AG04450 (cell line): ENCODE results near the gene RASL10B. TPM values are rescaled to one million over a fixed set of nuclear protein-coding genes. Genes with fewer than 3 reads are reported as not detected.

Source experiments
- CTCF ChIA-PET: fragments of 300-600, 350-600 bp; formaldehyde crosslinking; extraction: SDS; loops from one replicate; lab custom pipeline; 2022; ENCODE audit warnings: antibody characterized with exemption, inconsistent platforms; lab: Charles Lee
- POLR2A ChIA-PET: fragments of 350-600 bp; formaldehyde crosslinking; extraction: SDS; loops from one replicate; lab custom pipeline; 2021; ENCODE audit warnings: antibody characterized with exemption, inconsistent platforms; lab: Yijun Ruan, JAX
- DNase-seq: peaks from one replicate; pipeline ENCODE4 v3.0.0-alpha.2; 2011; ENCODE audit warnings: low read depth, low spot score
- H3K27ac ChIP-seq: one replicate; pipeline ENCODE4 v1.5.1; 2012; ENCODE audit warnings: low read depth, low read length, control low read depth
- H3K27me3 ChIP-seq: one replicate; pipeline ENCODE4 v1.6.0; 2012; ENCODE audit warnings: low read length; ENCODE audit not compliant: control insufficient read depth, insufficient read depth
- H3K4me3 ChIP-seq: 2 replicates; pipeline ENCODE4 v1.5.1; 2011; ENCODE audit warnings: mild to moderate bottlenecking, low read depth, low read length, control low read depth
- H3K9me3 ChIP-seq: 2 replicates; pipeline ENCODE4 v1.5.1; 2012; ENCODE audit warnings: low read length; ENCODE audit not compliant: control insufficient read depth, insufficient read depth
- CTCF ChIP-seq: IDR thresholded peaks from 2 replicates; pipeline ENCODE4 v1.5.1; 2011; ENCODE audit warnings: low read depth, low read length, control low read depth, inconsistent platforms
- polyA plus RNA-seq: library from polyadenylated mRNA; depleted of rRNA; stranded (reverse); fragments of >200 nt; gene quantifications from 2 replicates; pipeline ENCODE4 v1.2.3, GENCODE V29; 2011

RASL10B gene
- polyA plus RNA-seq, 1 experiment: 3.3 TPM

GRCh38 chr17:35715416-35715815 is 16.0 kb upstream of the RASL10B start:
- no peaks in the 10 kb centered on the region for H3K27me3 ChIP-seq
- POLR2A ChIA-PET: no interaction called here
- H3K9me3 ChIP-seq: no peaks in the 10 kb centered on the region
- CTCF ChIA-PET: interaction anchor here (3.1 kb wide), 1 partner anchor 32 kb away, joined by 11 read pairs; no protein-coding TSS in a partner anchor
- H3K27ac ChIP-seq: no peak overlapping the region
- no peak overlapping the region for H3K4me3 ChIP-seq
- TF ChIP-seq CTCF: no peak
- no peak for DNase-seq

- DNase-seq: no peak
- Histone ChIP-seq H3K27ac (no peak overlapping the region), H3K9me3 (no peaks in the 10 kb centered on the region), H3K27me3 (no peaks in the 10 kb centered on the region), H3K4me3 (no peak overlapping the region)
- ChIA-PET CTCF (interaction anchor here (3.1 kb wide), 1 partner anchor 31 kb away, joined by 11 read pairs; no protein-coding TSS in a partner anchor), POLR2A (no interaction called here)
- no peak for TF ChIP-seq CTCF
Measured at GRCh38 chr17:35716173-35716572, 15.3 kb upstream of the RASL10B start.

DNA sequence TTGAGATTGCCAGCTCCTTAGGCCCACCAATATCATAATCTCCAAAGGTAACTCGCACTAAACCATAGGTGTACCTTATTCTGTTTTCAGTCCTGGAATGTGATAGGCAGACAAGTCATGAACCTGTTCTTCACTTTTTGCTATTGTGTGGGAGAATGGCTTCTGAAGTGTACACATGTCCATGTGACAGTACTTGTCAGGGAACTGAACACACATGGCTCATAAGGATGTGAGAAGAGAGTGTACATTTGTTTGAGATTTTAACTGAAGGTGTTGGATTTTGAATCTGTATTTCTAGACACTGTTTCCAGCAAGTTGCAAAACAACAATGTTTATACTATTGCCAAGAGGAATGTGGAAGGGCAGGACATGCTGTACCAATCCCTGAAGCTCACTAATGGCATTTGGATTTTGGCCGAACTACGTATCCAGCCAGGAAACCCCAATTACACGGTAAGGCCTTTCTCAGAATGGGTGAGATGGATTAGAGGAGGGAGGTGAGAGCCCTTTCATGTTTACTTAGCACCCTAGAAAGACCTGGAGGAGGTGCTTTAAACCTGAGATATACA is 14.5 kb upstream of the RASL10B start:
- no peaks in the 10 kb centered on the region for H3K27me3 ChIP-seq
- TF ChIP-seq CTCF: no peak
- H3K27ac ChIP-seq: no peak overlapping the region
- CTCF ChIA-PET: interaction anchor here (3.1 kb wide), 1 partner anchor 31 kb away, joined by 11 read pairs; no protein-coding TSS in a partner anchor
- POLR2A ChIA-PET: interaction anchor here (1.2 kb wide), 1 partner anchor 9 kb away, joined by 6 read pairs; no protein-coding TSS in a partner anchor
- no peaks in the 10 kb centered on the region for H3K9me3 ChIP-seq
- H3K4me3 ChIP-seq: no peak overlapping the region
- DNase-seq: no peak

DNA sequence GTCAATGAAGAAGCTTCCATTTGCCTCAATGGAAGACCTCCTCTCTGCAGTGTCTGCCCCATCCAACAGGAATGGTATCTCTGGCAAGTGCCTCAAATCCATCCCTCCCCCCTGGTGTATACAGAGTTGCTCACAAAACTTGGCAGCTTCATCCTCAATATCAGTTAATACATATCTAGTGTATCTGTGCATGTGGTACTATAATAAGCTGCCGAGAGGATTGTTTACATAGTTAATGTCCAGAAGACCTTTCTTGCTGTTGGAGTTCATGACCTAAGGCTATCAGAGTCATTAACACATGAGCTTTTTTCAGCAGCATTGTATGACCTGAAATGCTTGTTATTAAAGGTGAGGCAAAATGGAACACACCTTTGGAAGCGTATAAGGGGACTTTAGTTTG is 14.0 kb upstream of the RASL10B start:
- ChIA-PET POLR2A (interaction anchor here (1.2 kb wide), 1 partner anchor 9 kb away, joined by 6 read pairs; no protein-coding TSS in a partner anchor), CTCF (interaction anchor here (3.1 kb wide), 1 partner anchor 30 kb away, joined by 11 read pairs; no protein-coding TSS in a partner anchor)
- Histone ChIP-seq H3K27me3 (no peaks in the 10 kb centered on the region), H3K4me3 (no peak overlapping the region), H3K27ac (no peak overlapping the region), H3K9me3 (no peaks in the 10 kb centered on the region)
- no peak for DNase-seq
- TF ChIP-seq CTCF: no peak

- no peaks in the 10 kb centered on the region for H3K9me3 ChIP-seq
- no peaks in the 10 kb centered on the region for H3K27me3 ChIP-seq
- CTCF ChIA-PET: interaction anchor here (1.2 to 2.4 kb wide), 3 partner anchors 24 to 110 kb away, joined by 6 to 10 read pairs (median 7); no protein-coding TSS in a partner anchor
- H3K27ac ChIP-seq: no peak overlapping the region
- no peak for DNase-seq
- POLR2A ChIA-PET: interaction anchor here (0.7 kb wide), 1 partner anchor 96 kb away, joined by 3 read pairs; no protein-coding TSS in a partner anchor
- no peak for TF ChIP-seq CTCF
- H3K4me3 ChIP-seq: no peak overlapping the region
Measured at GRCh38 chr17:35723735-35724134, 7.7 kb upstream of the RASL10B start.
